H1 (cell line): ENCODE data around the gene BBLN. TPM values are rescaled to one million over a fixed set of nuclear protein-coding genes. Genes with fewer than 3 reads are reported as not detected.

ENCODE experiments used
- CTCF ChIA-PET: fragments of 300-600 bp; sonication (Branson Sonifier 250); formaldehyde crosslinking; loops from one replicate; lab custom pipeline; 2021; ENCODE audit not compliant: partially characterized antibody; lab: Charles Lee
- POLR2A ChIA-PET: fragments of 300-600 bp; sonication (Branson Sonifier 250); formaldehyde crosslinking; loops from one replicate; lab custom pipeline; 2021; ENCODE audit warnings: inconsistent platforms; ENCODE audit not compliant: partially characterized antibody; lab: Charles Lee
- DNase-seq, 2 experiments: peaks; one replicate each; pipeline versions ENCODE4 v3.0.0 to v3.0.0-alpha.2; 2010 to 2022; ENCODE audit warnings: low spot score in 2 of 2, low read depth in 1 of 2, mixed read lengths in 1 of 2
- FAIRE-seq: peaks from 2 replicates; lab custom pipeline; 2011; peaks lifted over from hg19 to GRCh38; lab: Jason Lieb, UNC
- H2AFZ ChIP-seq: 2 replicates; pipeline ENCODE4 v1.8.1; 2012; ENCODE audit warnings: low read length, inconsistent platforms
- H2AK5ac ChIP-seq: 2 replicates; pipeline ENCODE4 v1.6.1; 2013; ENCODE audit warnings: low read depth, low read length
- H2BK120ac ChIP-seq: replicated peaks from 2 replicates; pipeline ENCODE3; 2013; ENCODE audit warnings: low read depth, low read length, inconsistent platforms
- H2BK12ac ChIP-seq: 2 replicates; pipeline ENCODE4 v1.6.1; 2013; ENCODE audit warnings: low read depth, low read length
- H2BK15ac ChIP-seq: 2 replicates; pipeline ENCODE4 v1.6.1; 2013; ENCODE audit warnings: low read length
- H2BK20ac ChIP-seq: 2 replicates; pipeline ENCODE4 v1.6.1; 2013; ENCODE audit warnings: low read length
- H2BK5ac ChIP-seq: 2 replicates; pipeline ENCODE4 v1.6.1; 2013; ENCODE audit warnings: low read depth, low read length
- H3K14ac ChIP-seq: 2 replicates; pipeline ENCODE4 v1.6.1; 2013; ENCODE audit warnings: inconsistent platforms; ENCODE audit not compliant: insufficient read length
- H3K18ac ChIP-seq: 2 replicates; pipeline ENCODE4 v1.6.1; 2013; ENCODE audit warnings: low read length; ENCODE audit errors: extremely low read depth
- H3K23ac ChIP-seq: 2 replicates; pipeline ENCODE4 v1.6.1; 2013; ENCODE audit warnings: inconsistent platforms; ENCODE audit not compliant: insufficient read length
- H3K23me2 ChIP-seq: 2 replicates; pipeline ENCODE4 v1.6.1; 2013; ENCODE audit warnings: low read depth, low read length
- H3K27ac ChIP-seq: 2 replicates; pipeline ENCODE4 v1.6.1; 2011; ENCODE audit warnings: low read depth, low read length, inconsistent platforms
- H3K27me3 ChIP-seq, 4 experiments: replicated peaks in 1 of 4; 1 replicate in 1 of 4; 2 replicates in 3 of 4; pipeline versions ENCODE4 v1.6.1 to v1.8.1; 2011 to 2013; ENCODE audit warnings: low read length in 3 of 4, mild to moderate bottlenecking in 3 of 4, inconsistent platforms in 2 of 4, mixed read lengths in 2 of 4, moderate library complexity in 1 of 4; ENCODE audit not compliant: control insufficient read depth in 3 of 4, insufficient read depth in 3 of 4; ENCODE audit errors: extremely low read depth in 1 of 4
- H3K36me3 ChIP-seq, 4 experiments: 2 replicates each; pipeline versions ENCODE4 v1.6.1 to v1.8.1; 2011 to 2013; ENCODE audit warnings: mild to moderate bottlenecking in 4 of 4, low read length in 3 of 4, moderate library complexity in 2 of 4, control low read depth in 1 of 4, inconsistent platforms in 1 of 4; ENCODE audit not compliant: insufficient read depth in 4 of 4, control insufficient read depth in 2 of 4
- H3K4ac ChIP-seq: replicated peaks from 2 replicates; pipeline ENCODE3; 2013; ENCODE audit warnings: low read length, low read depth, mixed read lengths, inconsistent platforms; ENCODE audit not compliant: insufficient read length
- H3K4me1 ChIP-seq, 4 experiments: replicated peaks in 1 of 4; 1 replicate in 1 of 4; 2 replicates in 3 of 4; pipeline versions ENCODE4 v1.6.1 to v1.8.1; 2011 to 2013; ENCODE audit warnings: low read length in 3 of 4, inconsistent platforms in 2 of 4, mixed read lengths in 1 of 4; ENCODE audit not compliant: insufficient read depth in 4 of 4, control insufficient read depth in 3 of 4
- H3K4me2 ChIP-seq, 2 experiments: 2 replicates each; pipeline versions ENCODE4 v1.6.1 to v1.8.1; 2011 to 2013; ENCODE audit warnings: low read depth in 2 of 2, low read length in 2 of 2, control low read depth in 1 of 2, inconsistent platforms in 1 of 2, mild to moderate bottlenecking in 1 of 2; ENCODE audit not compliant: insufficient read depth in 1 of 2
- H3K4me3 ChIP-seq, 4 experiments: fragments of 200-600, 300-600 bp in 1 of 4; sonication (generic), shearing (Covaris generic), sonication (Bioruptor Twin) in 1 of 4; 2 replicates each; pipeline versions ENCODE4 v1.5.1 to v1.8.1; 2011 to 2016; ENCODE audit warnings: low read length in 4 of 4, low read depth in 3 of 4, control low read depth in 2 of 4, inconsistent platforms in 2 of 4, mild to moderate bottlenecking in 2 of 4, mixed read lengths in 1 of 4, moderate library complexity in 1 of 4; ENCODE audit not compliant: insufficient read depth in 2 of 4; ENCODE audit errors: extremely low read depth in 1 of 4
- H3K56ac ChIP-seq: replicated peaks from 2 replicates; pipeline ENCODE3; 2013; ENCODE audit warnings: low read depth, mild to moderate bottlenecking, mixed read lengths, low read length, inconsistent platforms; ENCODE audit not compliant: insufficient read length
- H3K79me1 ChIP-seq: 2 replicates; pipeline ENCODE4 v1.6.1; 2013; ENCODE audit warnings: low read depth, low read length, control low read depth
- H3K79me2 ChIP-seq, 2 experiments: 2 replicates each; pipeline versions ENCODE4 v1.6.1 to v1.8.1; 2012 to 2013; ENCODE audit warnings: low read length in 2 of 2, mild to moderate bottlenecking in 2 of 2, inconsistent platforms in 1 of 2; ENCODE audit not compliant: insufficient read depth in 2 of 2, control insufficient read depth in 1 of 2
- H3K9ac ChIP-seq, 4 experiments: replicated peaks in 1 of 4; 1 replicate in 1 of 4; 2 replicates in 3 of 4; pipeline versions ENCODE4 v1.6.1 to v1.8.1; 2011 to 2013; ENCODE audit warnings: low read depth in 3 of 4, low read length in 3 of 4, control low read depth in 2 of 4, mild to moderate bottlenecking in 2 of 4, moderate library complexity in 2 of 4, inconsistent platforms in 1 of 4; ENCODE audit errors: extremely low read depth in 1 of 4
- H3K9me3 ChIP-seq, 2 experiments: 2 replicates each; pipeline versions ENCODE4 v1.6.1 to v1.8.1; 2012 to 2013; ENCODE audit warnings: mild to moderate bottlenecking in 2 of 2, moderate library complexity in 2 of 2, control low read depth in 1 of 2, inconsistent platforms in 1 of 2, low read depth in 1 of 2, low read length in 1 of 2, mixed read lengths in 1 of 2; ENCODE audit not compliant: insufficient read depth in 2 of 2
- H4K20me1 ChIP-seq, 2 experiments: replicated peaks in 1 of 2; 2 replicates each; pipeline versions ENCODE3 to v1.8.1; 2011 to 2013; ENCODE audit warnings: inconsistent platforms in 2 of 2, low read length in 2 of 2, mild to moderate bottlenecking in 1 of 2; ENCODE audit not compliant: insufficient read depth in 2 of 2, control insufficient read depth in 1 of 2
- H4K5ac ChIP-seq: 2 replicates; pipeline ENCODE4 v1.6.1; 2013; ENCODE audit warnings: low read length, low read depth, mixed read lengths, inconsistent platforms; ENCODE audit not compliant: insufficient read length
- H4K8ac ChIP-seq: 2 replicates; pipeline ENCODE4 v1.8.0; 2013; ENCODE audit warnings: mild to moderate bottlenecking, moderate library complexity, low read length, inconsistent platforms; ENCODE audit not compliant: insufficient read depth; ENCODE audit errors: extremely low read depth
- H4K91ac ChIP-seq: replicated peaks from 2 replicates; pipeline ENCODE3; 2013; ENCODE audit warnings: low read length, mixed read lengths, inconsistent platforms; ENCODE audit not compliant: insufficient read length
- ASH2L ChIP-seq: fragments of 200-600, 300-600 bp; sonication (generic); IDR thresholded peaks from one replicate; pipeline ENCODE4 v1.7.1; 2017; ENCODE audit warnings: low read length
- CBX8 ChIP-seq: fragments of 300-800, 300-1000 bp; sonication (generic); IDR thresholded peaks from 2 replicates; pipeline ENCODE4 v1.7.1; 2016; ENCODE audit warnings: low read depth, low read length, borderline replicate concordance
- CHD1 ChIP-seq: IDR thresholded peaks from 2 replicates; pipeline ENCODE4 v1.6.1; 2012; ENCODE audit warnings: low read depth, low read length, improper control_type of control experiment
- GTF2F1 ChIP-seq: IDR thresholded peaks from 2 replicates; pipeline ENCODE4 v1.6.1; 2012; ENCODE audit warnings: low read depth, low read length, improper control_type of control experiment, borderline replicate concordance
- POU5F1 ChIP-seq: IDR thresholded peaks from 2 replicates; pipeline ENCODE4 v1.6.1; 2011; ENCODE audit warnings: low read depth, mild to moderate bottlenecking, low read length, moderate library complexity
- RNF2 ChIP-seq: fragments of 200-900, 300-1000 bp; sonication (generic); IDR thresholded peaks from 2 replicates; pipeline ENCODE4 v1.7.1; 2016; ENCODE audit warnings: borderline replicate concordance, low read depth, mild to moderate bottlenecking, antibody characterized with exemption, low read length; ENCODE audit not compliant: poor library complexity, severe bottlenecking; ENCODE audit errors: missing control alignments
- SP1 ChIP-seq: IDR thresholded peaks from 2 replicates; pipeline ENCODE4 v1.6.1; 2011; ENCODE audit warnings: low read depth, low read length
- SRF ChIP-seq: IDR thresholded peaks from 2 replicates; pipeline ENCODE4 v1.6.1; 2011; ENCODE audit warnings: mild to moderate bottlenecking, low read depth, low read length, moderate library complexity
- TAF1 ChIP-seq: IDR thresholded peaks from 2 replicates; pipeline ENCODE4 v1.6.1; 2011; ENCODE audit warnings: mild to moderate bottlenecking, low read depth, low read length
- USF2 ChIP-seq: IDR thresholded peaks from 2 replicates; pipeline ENCODE4 v1.6.1; 2011; ENCODE audit warnings: low read length, improper control_type of control experiment
- WGBS, 2 experiments: shearing (Covaris generic) in 1 of 2; methylation state at CpG; one replicate each; pipeline versions ENCODE4 v1.1.6 to v1.1.7; 2013 to 2015; ENCODE audit warnings: low lambda C conversion rate in 2 of 2, mixed read lengths in 2 of 2, inconsistent platforms in 1 of 2, low coverage in 1 of 2, missing lambda C conversion rate in 1 of 2; ENCODE audit not compliant: insufficient replicate concordance in 2 of 2, insufficient coverage in 1 of 2, insufficient read length in 1 of 2; ENCODE audit errors: extremely low coverage in 1 of 2, missing lambda C conversion rate in 1 of 2; 5-methylcytosine and 5-hydroxymethylcytosine counted together
- polyA plus RNA-seq, 7 experiments: library from polyadenylated mRNA; depleted of rRNA in 3 of 7; stranded (reverse) in 5 of 7; unstranded in 2 of 7; fragments of >200 nt in 5 of 7; fragments of 200-250 nt in 2 of 7; gene quantifications; 1 replicate in 5 of 7; 2 replicates in 1 of 7; 4 replicates in 1 of 7; pipeline versions ENCODE4 v1.2.1 to v1.2.3, GENCODE V29; 2011 to 2013; ENCODE audit warnings: missing spikeins in 2 of 7, mixed read lengths in 2 of 7
- total RNA-seq: library from RNA; stranded (reverse); fragmentation: NEBNext Ultra II Directional; extraction: Animal tissue kit (Norgen Biotek cat#: 25700); gene quantifications from 2 replicates; pipeline ENCODE4 v1.2.1, GENCODE V29; 2021

Gene BBLN
- total and polyA plus RNA-seq, 2 of the 8 experiments (the other 6 are each of a cell fraction or from before 2014, with no cell fraction given), result 63.1 to 164 TPM

GRCh38 chr9:128175102-128175563, 15.1 kb downstream of the BBLN start:
- no peak overlapping the region for H4K8ac ChIP-seq
- no peak overlapping the region for H2BK120ac ChIP-seq
- no peak overlapping the region for H2AK5ac ChIP-seq
- no peak overlapping the region for H2BK15ac ChIP-seq
- no peak for DNase-seq
- peaks cover 3 to 9% of the 10 kb centered on the region in 2 experiments for H4K20me1 ChIP-seq
- no peak overlapping the region for H3K18ac ChIP-seq
- FAIRE-seq, result no peak
- POLR2A ChIA-PET, result interaction anchor here (0.8 to 3.9 kb wide), 6 partner anchors 8 to 50 kb away, joined by 3 to 21 read pairs (median 5); no protein-coding TSS in a partner anchor
- peaks cover 14 to 39% (median 25%) of the 10 kb centered on the region in 4 experiments for H3K36me3 ChIP-seq
- no peak overlapping the region for H2AFZ ChIP-seq
- H2BK5ac ChIP-seq, result no peak overlapping the region
- no peak overlapping the region for H2BK20ac ChIP-seq
- H3K14ac ChIP-seq, result no peak overlapping the region
- no peaks in the 10 kb centered on the region for H3K27me3 ChIP-seq
- no peaks in the 10 kb centered on the region for H3K23me2 ChIP-seq
- CTCF ChIA-PET, result interaction anchor here (1.1 to 2.7 kb wide), 8 partner anchors 9 to 80 kb away, joined by 3 to 16 read pairs (median 5); partner anchors contain the start of gene CIZ1
- 83% methylated on average over 8 of the region's 8 CpGs; no CpG with 5 or more reads in 1 of the 2 experiments for WGBS, 2 experiments
- H3K4me3 ChIP-seq, result no peak overlapping the region
- no peak overlapping the region for H3K27ac ChIP-seq
- no peak overlapping the region for H3K23ac ChIP-seq
- no peaks in the 10 kb centered on the region for H3K79me2 ChIP-seq
- peaks cover 0 to 2% (median 0%) of the 10 kb centered on the region in 4 experiments; a peak in 1 of 7 replicates for H3K4me1 ChIP-seq
- H3K56ac ChIP-seq, result no peak overlapping the region
- no peak overlapping the region for H3K4me2 ChIP-seq
- H2BK12ac ChIP-seq, result no peak overlapping the region
- no peaks in the 10 kb centered on the region for H3K79me1 ChIP-seq
- H3K9me3 ChIP-seq, result peaks cover 0 to 4% of the 10 kb centered on the region in 2 experiments; a peak in 1 of 4 replicates
- H3K9ac ChIP-seq, result no peak overlapping the region
- no peak overlapping the region for H3K4ac ChIP-seq
- no peak overlapping the region for H4K5ac ChIP-seq
- no peak overlapping the region for H4K91ac ChIP-seq
- TF ChIP-seq CBX8 (no peak), SRF (no peak), GTF2F1 (no peak), TAF1 (no peak), POU5F1 (no peak), ASH2L (no peak), RNF2 (no peak), CHD1 (no peak), SP1 (no peak), USF2 (no peak)
